GM21360 (cell line): ENCODE results near the gene PLCXD3.

Source experiments
- ATAC-seq: cut with Tn5 transposase; IDR thresholded peaks from one replicate; pipeline ENCODE4 v1.9.1; 2021; ENCODE audit warnings: mild to moderate bottlenecking, moderate library complexity; ENCODE audit not compliant: unreplicated experiment

Gene PLCXD3, protein sequence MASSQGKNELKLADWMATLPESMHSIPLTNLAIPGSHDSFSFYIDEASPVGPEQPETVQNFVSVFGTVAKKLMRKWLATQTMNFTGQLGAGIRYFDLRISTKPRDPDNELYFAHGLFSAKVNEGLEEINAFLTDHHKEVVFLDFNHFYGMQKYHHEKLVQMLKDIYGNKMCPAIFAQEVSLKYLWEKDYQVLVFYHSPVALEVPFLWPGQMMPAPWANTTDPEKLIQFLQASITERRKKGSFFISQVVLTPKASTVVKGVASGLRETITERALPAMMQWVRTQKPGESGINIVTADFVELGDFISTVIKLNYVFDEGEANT

GRCh38 chr5:41510176-41510831 is at the start of gene PLCXD3:
Gene PLCXD3, minus strand, starts transcription at chr5:41510601. Its CDS starts 75 bp downstream, at chr5:41510526.
- ATAC-seq: no peak

DNA sequence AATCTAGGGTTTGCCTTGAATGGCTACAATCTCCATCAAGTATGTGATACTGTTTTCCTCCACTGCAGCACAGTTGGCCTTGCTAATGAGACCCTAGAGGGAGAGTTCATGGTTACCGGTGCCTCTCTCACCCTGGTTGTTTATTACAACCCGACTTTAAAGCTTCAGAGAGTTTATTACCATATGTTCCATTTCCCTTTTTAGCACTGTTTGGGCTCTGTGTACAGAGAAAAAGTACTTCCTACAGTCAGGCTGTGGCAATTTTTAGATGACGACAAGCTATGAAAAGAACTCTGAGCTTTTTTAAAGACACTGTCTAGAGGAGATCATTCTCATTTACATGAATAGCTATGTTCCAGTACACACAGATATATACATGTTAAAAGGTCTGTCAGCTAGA is 48.8 kb upstream of the PLCXD3 start:
- ATAC-seq: no peak

GRCh38 chr5:41558295-41558694 is 47.9 kb upstream of the PLCXD3 start:
- ATAC-seq: no peak

- ATAC-seq: no peak
These were observed 37.6 kb upstream of the PLCXD3 start for GRCh38 chr5:41547991-41548390.

DNA sequence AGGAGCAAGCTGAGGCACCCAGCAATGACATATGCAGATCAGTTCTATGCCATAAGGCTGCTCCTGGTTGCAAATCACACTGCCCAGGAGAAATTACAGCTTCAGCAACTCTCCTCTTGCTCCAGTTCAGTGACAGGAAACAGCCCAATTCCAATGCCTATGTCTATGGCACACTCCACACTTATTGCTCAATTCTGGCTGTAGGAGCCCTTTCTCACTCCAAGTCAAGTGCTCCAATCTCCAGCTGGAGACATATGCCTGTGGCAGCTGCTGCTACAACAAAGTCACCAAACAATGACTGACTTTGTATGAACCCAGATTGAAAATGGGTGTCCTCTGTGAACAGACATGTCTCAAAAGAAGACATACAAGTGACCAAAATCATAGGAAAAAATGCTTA is 31.8 kb upstream of the PLCXD3 start:
- no peak for ATAC-seq

- ATAC-seq: no peak
These were observed 29.1 kb upstream of the PLCXD3 start for GRCh38 chr5:41539454-41539853.

DNA sequence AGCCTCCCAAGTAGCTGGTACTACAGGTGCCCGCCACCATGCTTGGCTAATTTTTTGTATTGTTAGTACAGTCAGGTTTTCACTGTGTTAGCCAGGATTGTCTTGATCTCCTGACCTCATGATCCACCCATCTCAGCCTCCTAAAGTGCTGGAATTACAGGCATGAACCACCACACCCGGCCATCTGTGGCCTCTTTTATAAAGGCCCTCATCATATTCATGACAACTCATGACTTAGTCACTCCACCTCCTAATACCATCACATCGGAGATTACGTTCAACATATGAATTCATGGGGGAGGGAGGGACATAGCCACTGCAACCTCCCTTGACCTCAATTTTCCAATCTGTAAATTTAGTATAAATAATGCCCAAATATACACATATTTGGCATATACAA is 27.2 kb upstream of the PLCXD3 start:
- no peak for ATAC-seq

DNA sequence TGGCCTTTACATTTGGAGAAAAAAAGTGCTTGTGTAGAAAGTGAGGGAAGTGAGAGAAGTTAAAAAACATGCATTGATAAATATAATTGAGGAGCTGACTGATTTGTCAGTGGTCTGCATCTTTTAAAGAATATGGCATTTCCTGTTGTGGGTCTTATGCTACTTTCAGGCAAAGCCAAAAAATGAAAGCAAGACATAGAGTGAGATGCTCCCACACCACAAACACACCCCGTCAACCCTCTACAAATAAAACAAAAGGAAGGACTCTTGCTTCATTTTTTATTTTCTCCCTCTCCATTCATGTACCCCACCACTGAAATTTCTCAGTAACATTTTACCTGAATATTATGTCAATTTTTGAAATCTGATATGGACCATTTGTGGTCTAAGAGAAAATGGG is 22.1 kb upstream of the PLCXD3 start:
- ATAC-seq: no peak

DNA sequence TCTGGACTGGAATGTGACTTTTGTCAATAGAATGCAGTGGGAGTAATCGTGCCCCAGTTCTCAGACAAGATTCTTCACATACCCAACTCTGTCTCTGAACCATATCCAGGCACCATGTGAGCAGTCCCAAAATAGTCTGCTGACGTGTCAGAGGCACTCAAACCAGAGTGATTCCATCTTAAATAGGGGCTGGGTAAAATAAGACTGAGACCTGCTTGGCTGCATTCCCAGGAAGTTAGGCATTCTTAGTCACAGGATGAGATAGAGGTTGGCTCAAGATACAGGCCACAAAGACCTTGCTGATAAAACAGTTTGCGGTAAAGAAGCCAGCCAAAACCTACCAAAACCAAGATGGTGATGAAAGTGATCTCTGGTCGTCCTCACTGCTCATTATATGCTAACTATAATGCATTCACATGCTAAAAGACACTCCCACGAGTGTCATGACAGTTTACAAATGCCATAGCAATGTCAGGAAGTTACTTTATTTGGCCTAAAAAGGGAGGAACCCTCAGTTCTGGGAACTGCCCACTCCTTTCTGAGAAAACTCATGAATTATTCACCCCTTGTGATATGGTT is 16.9 kb upstream of the PLCXD3 start:
- ATAC-seq: no peak

GRCh38 chr5:41526699-41527098 is 16.3 kb upstream of the PLCXD3 start:
- ATAC-seq: no peak

GRCh38 chr5:41524174-41524573 is 13.8 kb upstream of the PLCXD3 start:
- no peak for ATAC-seq

DNA sequence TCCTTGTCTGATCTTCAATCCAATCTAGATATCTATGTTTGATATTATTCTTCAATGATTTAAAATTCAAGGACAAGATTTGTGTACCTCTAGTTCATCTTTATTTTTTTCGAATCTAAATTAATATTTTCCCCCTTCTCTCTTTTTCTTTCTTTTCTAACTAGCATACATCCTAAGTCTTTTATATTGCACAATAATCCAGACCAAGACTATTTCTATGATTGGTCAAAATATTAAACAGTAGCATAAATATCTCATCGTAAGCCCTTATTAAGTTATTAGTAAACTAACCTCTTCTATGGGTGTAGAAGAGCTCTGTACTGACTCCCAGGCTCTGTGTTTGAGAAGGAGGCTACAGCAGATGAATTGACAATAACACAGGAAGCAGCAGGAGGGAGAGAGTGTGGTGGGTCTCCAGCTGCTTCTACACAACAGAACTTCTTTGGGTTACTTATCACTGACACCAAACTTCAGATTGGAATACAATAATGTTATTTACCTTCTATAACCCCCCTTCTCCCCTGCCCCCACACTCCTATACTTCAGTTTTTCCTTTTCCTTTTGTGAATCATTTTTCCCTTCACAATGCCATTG is 11.9 kb upstream of the PLCXD3 start:
- no peak for ATAC-seq

DNA sequence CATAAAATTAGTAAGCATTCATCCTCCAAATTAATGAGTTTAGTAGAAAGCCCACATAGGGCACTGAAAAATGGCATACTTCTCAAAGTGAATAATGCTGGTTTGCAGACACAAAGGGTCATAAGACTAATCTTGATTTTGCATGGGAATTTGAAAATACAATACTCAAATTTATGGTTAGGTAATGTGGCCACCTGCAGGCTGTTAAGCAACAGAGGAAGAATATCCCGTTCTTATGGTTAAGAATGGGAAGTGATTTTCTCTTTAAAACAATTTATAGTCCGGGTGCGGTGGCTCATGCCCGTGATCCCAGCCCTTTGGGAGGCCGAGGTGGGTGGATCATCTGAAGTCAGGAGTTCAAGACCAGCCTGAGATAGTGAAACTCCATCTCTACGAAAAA is 9.4 kb upstream of the PLCXD3 start:
- ATAC-seq: no peak

GRCh38 chr5:41517909-41518308 is 7.5 kb upstream of the PLCXD3 start:
- no peak for ATAC-seq

DNA sequence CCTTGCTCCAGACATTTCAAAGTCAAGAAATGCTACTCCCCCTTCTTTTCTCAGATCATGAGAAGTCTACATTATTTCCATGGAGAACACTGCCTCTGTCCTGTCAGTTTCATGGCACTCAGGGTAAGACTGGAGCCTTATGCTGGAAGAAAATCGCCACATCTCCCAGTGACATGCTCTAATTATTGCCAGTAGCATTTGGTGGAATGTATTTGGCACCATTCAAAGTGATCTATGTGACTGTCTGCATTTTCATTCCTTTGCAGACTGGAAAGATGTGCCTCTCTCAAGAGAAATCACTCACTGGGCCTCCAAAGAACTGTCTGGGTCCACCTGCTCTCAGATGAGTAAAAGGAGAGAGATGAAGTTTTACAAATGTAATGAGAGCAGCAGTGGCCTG is 840 bp upstream of the PLCXD3 start:
- ATAC-seq: no peak

- ATAC-seq: no peak
These were observed 814 bp downstream of the PLCXD3 start for GRCh38 chr5:41509399-41510175.

GRCh38 chr5:41508696-41509398 is 1.6 kb downstream of the PLCXD3 start:
- no peak for ATAC-seq

GRCh38 chr5:41508186-41508585 is 2.2 kb downstream of the PLCXD3 start:
- no peak for ATAC-seq

GRCh38 chr5:41507501-41507900 is 2.9 kb downstream of the PLCXD3 start:
- ATAC-seq: no peak

DNA sequence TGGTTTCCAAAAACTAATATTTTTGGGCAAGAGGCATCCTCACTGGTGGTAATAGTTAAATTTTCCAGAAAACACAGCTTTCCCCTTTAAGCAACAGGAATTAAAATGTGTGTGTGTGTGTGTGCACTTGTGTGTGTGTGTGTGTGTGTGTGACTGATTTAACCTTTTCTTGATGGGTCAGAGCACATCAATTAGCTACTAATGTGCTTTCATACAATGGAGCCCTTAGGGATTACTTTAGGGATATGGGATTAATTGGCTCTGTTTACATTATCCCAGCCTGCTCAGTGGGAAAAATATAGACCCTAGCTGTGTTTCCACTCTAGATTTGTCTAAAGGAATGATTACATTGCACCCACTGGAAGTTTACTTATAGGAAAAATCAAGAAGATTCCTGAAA is 6.5 kb downstream of the PLCXD3 start:
- no peak for ATAC-seq

- ATAC-seq: no peak
These were observed 7.1 kb downstream of the PLCXD3 start for GRCh38 chr5:41503310-41503709.
